ENCODE data around the gene NRL.

Gene NRL

DNA sequence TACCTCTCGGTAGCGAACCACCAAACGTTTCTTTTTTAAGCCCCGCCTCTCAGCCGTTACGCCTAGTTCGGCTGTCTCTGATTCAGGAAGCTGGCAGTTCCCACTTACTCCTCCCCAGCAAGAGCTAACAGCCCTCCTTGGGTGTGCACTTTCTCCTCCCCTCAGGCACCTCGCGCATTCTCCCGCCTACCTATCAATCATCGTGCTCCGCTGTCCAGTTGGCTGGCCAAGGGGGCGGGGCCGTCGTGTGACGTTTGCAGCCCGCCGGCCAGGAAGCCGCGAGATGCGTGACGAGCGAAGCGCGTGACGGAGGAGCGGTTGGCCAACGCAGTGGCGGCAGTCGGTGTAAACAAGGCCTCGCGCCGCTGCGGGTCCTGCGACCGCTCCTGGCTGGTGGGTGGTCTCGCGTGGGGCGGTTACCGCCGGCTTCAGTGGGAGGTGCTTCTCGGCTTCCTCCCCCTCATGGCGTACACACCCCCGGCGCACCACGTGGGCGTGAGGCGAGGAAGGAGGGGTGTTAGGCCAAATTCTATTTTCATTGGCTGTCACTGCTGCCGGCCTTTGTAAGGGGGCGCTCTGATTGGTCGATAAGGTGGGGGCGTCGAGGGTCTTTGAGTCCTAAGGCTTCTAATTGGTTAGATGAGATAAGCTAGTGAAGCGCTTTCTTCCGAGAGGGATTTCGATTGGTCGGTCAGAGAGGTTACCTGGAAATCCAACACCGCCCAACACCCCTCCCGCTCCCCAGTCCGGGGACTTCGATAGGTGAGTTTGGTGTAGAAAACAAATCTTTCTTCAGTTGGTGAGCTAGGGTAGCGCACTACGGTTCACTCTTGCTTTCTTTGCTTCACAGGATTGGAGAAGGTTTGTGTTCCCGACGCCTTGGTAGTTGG is at the start of gene NRL, which contains the start of gene DCAF11:
NRL (minus strand) TSS at position 418 of the 890 bp plus-strand sequence. CDS start 32,101 bp downstream, outside the sequence.
DCAF11 (plus strand) TSS at position 246 of the 890 bp plus-strand sequence. CDS start 818 bp downstream, outside the sequence.
- peak; percentile 100 for DNase-seq

DNA sequence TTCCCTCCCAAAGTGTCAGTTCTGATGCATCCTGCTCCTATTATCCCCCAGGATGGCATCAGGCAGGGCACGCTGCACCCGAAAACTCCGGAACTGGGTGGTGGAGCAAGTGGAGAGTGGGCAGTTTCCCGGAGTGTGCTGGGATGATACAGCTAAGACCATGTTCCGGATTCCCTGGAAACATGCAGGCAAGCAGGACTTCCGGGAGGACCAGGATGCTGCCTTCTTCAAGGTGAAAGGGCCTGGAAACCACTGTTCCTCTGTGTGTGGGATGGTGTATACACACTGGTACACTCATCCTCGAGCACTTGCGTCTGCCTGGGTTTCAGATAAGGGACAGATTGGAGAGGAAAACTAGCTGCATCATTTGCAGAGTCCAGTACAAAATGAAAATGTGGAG is 47.3 kb upstream of the NRL start:
- no peak for DNase-seq

DNA sequence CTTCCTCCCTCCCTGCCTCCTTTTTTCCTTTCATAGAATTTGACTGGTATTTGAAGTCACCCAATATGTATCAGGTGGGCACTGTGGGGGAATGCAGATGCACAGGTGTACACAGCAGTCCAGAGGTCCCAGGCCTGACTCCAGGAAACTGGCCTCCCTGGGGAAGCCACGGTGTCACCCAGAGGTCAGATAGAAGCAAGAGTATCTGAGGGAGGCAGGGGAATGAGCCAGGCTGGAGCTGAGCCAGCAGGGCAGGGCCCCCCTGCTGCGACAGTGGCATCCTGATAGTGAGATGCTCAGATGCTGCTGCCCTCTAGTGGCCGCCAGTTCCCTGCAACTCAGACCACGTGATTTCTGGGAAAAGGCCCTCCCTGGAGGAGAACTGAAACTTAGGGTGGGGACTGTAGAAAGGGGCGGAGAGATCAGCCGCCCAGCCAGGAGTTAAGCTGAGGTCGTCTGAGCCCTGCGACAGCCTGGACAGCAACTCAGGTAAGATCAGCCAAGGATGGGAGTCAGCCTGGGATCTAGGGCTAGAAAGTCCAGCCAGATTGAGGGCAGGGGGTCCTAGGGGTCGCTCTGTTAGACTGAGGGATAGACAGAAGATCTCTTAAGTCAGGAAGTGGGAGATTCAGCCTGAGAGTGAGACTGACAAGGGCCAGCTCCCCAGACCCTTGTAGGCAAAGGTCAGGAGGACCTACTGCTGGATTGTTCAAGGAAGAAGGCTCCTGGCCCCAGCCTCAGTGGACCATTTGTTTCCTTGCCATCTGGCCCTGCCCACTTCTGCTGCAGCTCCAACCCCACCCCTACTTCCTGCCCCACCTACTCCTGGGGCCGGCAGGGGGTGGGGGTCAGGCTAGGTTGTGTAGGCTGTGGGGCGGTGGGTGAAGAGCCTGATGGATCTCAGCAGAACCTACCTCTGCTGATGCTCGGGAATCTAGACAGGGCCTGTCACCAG is 46.4 kb upstream of the NRL start, which contains the start of gene IRF9:
IRF9 (plus strand) TSS at position 416 of the 955 bp plus-strand sequence. CDS start 880 bp downstream, outside the sequence.
- DNase-seq: peak; percentile 97

DNA sequence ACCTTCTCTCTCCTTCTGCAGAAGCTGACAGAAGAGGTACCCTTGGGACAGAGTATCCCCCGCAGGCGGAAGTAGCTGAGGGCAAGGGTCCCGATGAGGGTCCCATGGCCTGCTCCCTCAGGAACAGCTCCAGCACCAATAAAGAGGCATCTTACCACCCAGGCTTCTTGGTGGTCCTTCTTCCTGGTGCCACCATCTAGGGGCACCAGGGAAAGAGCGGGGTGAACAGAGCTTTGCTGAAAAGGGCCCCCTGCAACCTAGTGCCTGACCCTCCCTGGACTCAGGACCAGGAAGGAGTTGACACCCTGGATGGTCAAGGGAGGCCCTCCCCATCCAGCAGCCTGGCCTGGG is 45.7 kb upstream of the NRL start:
- no peak for DNase-seq

DNA sequence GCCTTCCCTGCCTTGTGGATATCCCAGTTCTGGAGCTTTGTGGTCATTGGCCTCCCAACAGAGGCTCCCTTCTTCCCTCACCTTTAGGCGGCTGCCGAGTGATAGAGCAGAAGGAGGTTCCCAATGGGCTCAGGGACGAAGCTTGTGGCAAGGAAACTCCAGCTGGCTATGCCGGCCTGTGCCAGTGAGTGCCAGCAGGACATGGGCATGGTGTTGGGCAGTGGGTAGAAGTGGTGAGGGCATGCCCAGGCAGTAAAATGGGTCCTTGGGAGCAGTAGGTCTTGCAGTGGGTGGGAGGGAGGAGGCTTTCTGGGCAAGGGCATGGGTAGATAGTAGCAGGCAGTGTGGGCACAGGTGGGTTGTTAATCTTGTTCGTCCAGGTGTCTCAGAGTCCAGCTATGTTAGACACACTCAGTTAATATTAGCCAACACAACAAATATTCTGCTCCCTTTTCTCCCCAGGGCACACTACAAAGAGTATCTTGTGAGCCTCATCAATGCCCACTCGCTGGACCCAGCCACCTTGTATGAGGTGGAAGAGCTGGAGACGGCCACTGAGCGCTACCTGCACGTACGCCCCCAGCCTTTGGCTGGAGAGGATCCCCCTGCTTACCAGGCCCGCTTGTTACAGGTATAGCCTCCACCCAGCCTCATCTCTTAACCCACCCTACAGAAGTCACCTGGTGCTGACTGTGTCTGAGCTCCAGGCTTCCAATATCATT is 45.2 kb upstream of the NRL start:
- no peak for DNase-seq

DNA sequence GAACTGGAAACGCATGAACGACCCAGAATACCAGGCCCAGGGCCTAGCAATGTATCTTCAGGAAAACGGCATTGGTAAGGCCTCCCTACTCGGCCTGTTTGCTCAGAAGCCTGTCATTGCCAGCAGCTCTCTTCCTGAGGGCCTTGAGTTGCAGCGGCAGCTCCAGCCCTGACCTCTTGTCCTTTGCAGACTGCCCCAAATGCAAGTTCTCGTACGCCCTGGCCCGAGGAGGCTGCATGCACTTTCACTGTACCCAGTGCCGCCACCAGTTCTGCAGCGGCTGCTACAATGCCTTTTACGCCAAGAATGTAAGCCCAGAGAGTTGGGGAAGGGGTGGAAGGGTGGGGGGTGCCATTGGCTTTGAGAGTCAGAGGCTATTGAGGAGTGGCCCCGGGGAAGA is 42.6 kb upstream of the NRL start:
- DNase-seq: no peak

DNA sequence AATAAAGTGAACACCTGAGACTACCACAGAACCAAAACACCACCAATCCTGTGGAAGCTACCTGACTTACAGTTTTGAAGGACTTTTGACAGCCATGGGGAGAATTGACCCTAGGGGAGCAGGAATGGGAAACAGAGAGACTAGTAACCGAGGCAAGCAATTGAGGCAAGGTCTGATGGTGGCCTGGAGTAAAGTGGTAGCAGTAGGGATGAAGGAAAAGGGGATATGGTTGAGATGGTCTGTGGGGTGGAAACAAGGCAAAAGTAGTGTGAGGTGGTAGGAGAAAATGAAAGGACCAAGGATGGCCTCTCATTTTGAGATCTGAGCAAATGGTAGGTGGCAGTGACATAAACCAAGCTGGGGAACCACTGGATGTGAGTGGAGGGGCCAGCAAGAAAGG is 42.1 kb upstream of the NRL start:
- no peak for DNase-seq

DNA sequence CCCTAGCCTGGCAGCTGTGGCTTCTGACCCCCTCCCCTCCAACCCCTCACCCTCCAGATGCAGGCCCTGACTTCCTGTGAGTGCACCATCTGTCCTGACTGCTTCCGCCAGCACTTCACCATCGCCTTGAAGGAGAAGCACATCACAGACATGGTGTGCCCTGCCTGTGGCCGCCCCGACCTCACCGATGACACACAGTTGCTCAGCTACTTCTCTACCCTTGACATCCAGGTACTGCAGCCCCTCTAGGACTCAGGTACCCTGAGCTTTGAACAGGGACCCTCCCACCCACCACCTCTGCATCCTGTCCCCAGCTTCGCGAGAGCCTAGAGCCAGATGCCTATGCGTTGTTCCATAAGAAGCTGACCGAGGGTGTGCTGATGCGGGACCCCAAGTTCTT is 40.4 kb upstream of the NRL start:
- no peak for DNase-seq

DNA sequence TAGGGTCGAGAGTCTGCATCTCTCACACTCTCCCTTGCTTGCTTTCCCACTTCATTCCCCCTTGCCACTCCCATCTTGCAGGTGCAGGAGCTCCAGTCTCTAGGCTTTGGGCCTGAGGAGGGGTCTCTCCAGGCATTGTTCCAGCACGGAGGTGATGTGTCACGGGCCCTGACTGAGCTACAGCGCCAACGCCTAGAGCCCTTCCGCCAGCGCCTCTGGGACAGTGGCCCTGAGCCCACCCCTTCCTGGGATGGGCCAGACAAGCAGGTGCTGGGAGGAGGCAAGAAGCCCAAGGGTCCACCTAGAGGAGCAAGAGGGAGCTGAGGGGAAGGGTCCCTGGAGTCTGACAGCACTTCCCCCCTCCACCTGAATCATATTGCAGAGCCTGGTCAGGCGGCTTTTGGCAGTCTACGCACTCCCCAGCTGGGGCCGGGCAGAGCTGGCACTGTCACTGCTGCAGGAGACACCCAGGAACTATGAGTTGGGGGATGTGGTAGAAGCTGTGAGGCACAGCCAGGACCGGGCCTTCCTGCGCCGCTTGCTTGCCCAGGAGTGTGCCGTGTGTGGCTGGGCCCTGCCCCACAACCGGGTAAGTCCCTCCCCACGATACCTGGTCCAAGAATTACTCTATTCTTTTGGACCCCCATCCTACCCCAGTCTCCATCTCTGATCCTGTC is 36.8 kb upstream of the NRL start:
- no peak for DNase-seq

DNA sequence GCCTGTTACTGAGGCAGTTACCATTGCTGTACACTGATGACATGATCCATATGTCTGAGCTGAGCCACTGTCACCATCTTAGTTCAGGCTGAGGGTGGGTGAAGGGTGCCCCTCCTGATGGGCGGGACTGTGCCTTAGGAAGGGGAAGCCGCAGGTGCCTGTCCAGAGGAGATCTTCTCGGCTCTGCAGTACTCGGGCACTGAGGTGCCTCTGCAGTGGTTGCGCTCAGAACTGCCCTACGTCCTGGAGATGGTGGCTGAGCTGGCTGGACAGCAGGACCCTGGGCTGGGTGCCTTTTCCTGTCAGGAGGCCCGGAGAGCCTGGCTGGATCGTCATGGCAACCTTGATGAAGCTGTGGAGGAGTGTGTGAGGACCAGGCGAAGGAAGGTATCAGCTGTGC is 36.2 kb upstream of the NRL start:
- DNase-seq: no peak

DNA sequence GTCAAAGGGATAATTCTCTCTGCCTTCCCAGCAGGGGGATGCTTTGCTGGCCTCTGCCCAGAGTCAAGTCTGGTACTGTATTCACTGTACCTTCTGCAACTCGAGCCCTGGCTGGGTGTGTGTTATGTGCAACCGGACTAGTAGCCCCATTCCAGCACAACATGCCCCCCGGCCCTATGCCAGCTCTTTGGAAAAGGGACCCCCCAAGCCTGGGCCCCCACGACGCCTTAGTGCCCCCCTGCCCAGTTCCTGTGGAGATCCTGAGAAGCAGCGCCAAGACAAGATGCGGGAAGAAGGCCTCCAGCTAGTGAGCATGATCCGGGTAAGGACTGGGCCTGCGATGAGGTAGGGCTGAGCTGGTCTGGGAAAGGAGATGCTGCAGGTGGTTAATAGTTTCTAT is 35.8 kb upstream of the NRL start:
- no peak for DNase-seq

DNA sequence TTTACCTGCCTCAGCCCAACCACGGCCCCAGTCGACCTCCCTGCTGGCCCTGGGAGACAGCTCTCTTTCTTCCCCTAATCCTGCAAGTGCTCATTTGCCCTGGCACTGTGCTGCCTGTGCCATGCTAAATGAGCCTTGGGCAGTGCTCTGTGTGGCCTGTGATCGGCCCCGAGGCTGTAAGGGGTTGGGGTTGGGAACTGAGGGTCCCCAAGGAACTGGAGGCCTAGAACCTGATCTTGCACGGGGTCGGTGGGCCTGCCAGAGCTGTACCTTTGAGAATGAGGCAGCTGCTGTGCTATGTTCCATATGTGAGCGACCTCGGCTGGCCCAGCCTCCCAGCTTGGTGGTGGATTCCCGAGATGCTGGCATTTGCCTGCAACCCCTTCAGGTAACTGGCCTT is 35.3 kb upstream of the NRL start:
- DNase-seq: no peak

DNA sequence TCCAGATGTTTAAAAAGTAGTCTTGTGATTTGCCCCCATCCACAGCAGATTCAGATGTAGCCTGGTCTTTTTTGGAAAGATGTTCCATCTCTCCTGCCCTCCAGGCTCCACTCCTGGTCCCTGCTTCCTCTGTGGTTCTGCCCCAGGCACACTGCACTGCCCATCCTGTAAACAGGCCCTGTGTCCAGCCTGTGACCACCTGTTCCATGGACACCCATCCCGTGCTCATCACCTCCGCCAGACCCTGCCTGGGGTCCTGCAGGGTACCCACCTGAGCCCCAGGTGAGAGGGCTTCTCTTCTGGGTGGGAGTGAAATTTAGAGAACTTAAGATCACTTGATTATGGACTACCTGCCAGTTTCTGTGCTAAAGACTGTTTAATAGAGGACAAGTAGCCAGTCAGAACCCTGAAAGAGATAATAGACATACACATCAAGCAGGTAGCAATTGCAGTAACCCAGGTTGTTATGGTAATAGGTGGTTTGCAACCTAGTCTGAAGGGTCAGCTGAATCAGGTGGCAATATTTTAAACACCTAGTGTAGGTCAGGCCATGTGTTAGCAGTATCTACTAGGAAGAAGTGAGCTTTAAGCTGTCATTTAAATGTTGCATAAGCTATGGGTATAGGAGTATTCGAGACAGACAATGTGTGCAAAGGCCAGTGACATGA is 34.7 kb upstream of the NRL start:
- no peak for DNase-seq

DNA sequence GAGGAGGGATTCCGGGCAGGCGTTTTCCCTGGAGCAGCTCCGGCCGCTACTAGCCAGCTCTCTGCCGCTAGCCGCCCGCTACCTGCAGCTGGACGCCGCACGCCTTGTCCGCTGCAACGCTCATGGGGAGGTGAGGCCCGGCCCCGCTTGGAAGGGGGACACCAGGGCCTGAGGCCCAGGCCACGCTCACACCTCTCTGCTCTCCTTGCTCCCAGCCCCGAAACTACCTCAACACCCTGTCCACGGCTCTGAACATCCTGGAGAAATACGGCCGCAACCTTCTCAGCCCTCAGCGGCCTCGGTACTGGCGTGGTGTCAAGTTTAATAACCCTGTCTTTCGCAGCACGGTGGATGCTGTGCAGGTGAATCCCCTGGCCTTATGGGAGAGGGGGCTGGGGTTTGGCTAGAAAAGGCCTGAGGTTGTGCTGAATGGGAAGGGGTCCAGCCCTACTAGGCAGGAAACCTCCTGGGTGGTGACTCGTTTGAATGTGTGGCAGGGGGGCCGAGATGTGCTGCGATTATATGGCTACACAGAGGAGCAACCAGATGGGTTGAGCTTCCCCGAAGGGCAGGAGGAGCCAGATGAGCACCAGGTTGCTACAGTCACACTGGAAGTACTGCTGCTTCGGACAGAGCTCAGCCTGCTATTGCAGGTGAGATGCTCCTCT is 33.1 kb upstream of the NRL start:
- no peak for DNase-seq

DNA sequence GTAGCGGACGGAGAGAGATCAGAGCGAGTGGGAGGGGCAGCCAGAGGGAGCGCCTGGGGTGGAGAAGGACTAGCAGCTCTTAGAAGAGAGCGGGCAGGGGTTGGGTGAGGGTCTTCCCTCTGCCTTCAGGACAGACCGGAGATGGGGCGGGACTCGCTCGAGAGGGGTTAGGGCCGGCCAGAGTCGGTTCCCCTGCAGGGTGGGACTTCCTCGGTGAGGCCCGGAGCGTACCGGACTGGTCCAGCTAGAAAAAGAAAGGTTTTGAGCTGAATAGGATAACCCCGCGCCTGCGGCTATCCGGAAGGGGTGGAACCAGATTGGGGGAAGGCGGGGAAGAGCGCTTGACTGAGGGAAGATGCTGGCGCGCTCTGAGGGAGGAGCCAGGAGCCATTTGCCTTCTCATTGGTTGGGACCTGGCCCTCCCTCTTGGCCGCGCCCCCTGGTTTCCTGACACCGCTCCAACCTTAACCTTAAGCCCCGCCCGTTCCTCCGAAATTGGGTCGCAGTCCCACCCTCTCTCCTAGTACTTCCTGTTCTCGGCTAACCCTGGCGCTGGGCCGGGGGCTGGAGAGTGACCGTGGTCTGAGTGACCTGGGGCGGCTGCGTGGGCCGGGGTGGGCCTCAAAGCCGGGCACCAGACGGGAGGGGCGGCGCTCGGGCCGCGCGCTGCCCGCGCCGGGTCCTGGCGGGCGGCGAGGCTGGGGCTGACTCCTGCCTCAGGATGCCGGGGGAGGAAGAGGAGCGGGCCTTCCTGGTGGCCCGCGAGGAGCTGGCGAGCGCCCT is 32.4 kb upstream of the NRL start, which contains the start of gene RNF31:
RNF31 (plus strand) TSS at position 521 of the 783 bp plus-strand sequence; CDS start at position 722, 201 bp downstream.
- peak; percentile 96 for DNase-seq

DNA sequence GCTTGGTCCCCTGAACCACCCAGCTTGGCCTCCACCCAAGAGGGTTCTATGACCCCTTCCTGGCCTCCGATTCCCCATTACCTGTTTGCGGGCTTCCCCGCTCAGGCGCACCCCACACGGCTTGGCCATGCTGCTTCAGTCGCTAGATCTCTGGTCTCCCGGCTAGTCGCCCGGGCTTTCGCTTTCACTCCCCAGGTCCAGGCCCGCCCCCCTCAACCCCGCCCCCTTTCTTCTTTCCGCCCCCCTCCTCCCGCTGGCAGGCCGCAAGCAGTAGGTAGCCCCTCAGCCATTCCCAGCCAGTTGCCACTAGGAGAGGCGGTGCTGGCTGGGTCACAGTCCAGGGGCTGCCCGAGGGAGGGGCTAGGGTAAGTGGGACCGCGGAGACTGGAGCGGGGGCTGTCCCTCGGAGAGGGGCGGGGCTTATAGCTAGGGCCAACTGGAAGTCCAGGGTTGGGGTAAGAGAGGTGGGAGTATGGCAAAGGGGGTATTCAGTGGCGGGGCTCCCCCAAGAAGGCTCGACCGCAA is 31.8 kb upstream of the NRL start, which contains the start of gene PSME2:
PSME2 (minus strand) TSS at position 158 of the 525 bp plus-strand sequence; CDS start at position 129, 29 bp downstream.
- peak; percentile 92 for DNase-seq

DNA sequence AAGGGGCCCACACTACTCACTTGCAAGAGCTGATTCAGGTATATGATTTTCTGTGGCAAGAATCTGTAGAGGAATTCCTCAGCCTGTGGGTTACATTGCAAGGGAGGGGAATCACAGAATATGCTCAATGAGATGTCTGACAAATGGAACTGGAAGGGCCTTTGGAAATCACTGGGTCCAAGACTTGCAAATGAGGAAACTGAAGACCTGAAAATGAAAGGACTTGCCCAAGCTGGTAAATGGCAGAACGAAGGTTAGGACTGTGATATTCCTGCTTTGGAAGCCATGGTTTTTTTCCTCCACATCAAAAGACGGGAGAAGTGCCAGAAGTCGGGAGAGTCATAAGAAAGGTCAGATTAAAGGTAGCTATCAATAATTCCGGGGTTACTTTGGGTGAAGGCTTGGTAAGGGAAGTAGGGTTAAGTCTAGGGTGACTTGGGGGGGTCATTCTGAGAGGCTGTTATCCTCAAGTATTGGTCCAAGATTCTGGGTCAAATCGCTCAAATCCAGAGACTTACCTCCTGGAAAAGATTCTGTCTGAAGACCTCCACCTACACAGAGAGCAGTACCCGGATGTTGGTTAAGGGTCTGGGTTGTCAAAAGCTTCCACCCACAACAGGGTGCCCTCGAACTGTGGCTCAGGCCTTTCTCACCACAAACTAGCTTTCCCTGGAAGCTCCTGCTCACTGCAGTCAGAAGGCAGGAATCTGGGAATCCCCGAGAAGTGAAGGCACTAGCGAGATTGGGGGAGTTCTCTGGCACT is 31.1 kb upstream of the NRL start:
- DNase-seq: no peak

DNA sequence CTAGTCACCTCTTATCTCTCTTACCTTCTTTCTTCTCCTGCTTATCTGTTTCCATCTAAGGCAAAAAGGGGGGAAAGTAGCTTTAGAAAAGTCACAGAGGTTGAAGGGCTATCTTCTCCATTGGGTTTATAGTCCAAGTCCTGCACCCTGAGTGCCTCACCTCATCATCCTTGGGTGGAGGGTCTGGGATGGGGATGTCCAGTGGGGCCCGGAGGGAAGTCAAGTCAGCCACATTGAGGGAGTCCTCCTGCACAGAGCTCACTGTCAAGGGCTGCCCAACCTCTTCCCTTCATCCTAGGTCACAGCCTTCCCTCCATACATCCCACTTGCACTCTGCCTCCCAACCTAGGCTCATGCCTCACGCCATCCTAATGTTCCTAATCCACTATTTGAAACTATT is 30.5 kb upstream of the NRL start:
- DNase-seq: no peak

DNA sequence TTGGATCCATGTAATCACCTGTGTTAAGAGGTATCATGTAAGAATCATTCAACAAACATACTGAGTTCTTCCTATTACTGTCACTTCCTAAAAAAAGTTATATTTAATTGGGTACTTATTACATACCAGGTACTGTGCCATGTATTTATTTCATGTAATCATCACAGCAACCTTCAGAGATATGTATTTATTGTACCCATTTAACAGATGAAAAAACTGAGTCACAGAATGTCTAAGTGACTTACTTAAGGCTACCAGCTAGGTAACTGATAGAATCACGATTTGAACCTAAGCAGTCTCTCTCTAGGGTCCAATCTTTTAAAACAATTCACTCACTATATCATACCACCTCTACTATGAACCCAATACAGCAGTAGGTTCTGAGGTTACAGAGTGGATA is 29.7 kb upstream of the NRL start:
- no peak for DNase-seq

Data from CD4-positive, alpha-beta T cell treated with Interleukin-4 for 4 hours (primary cell).